HG02870 (cell line): ENCODE data around the gene RBBP8.
"Not testable (repeated sequence)": the region's sequence is repeated elsewhere in the genome, so short reads cannot be mapped to it uniquely, and the experiment has no call there.

Experiments
- ATAC-seq: cut with Tn5 transposase; IDR thresholded peaks from one replicate; pipeline ENCODE4 v1.9.1; 2021; ENCODE audit warnings: mild to moderate bottlenecking, moderate library complexity; ENCODE audit not compliant: unreplicated experiment

Gene RBBP8

GRCh38 chr18:22933206-22933965 is at the start of gene RBBP8:
RBBP8 (plus strand) TSS chr18:22933328; CDS start chr18:22936852, 3,524 bp downstream.
- peak; percentile 72 for ATAC-seq

DNA sequence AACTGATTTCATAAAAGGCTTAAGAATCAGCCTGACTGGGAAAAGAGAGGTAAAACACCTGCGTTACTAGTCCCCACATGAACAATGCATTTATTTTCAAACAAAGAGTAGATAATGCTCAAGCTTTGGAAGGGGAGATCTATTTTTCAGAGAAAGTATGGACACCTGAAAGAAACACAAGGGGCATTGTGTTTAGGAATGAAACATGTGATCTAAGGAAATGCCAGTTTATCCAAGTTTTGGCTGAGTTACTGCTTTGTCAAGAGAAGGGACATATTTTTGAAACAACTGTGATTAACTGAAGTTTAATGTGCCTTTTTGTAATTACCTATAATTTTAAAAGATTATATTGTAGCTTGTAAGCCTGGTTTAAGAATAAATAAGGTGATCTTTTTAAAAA is 49.3 kb upstream of the RBBP8 start:
- no peak for ATAC-seq

- ATAC-seq, result not testable (repeated sequence)
Measured at GRCh38 chr18:22885694-22886093, 47.4 kb upstream of the RBBP8 start.

GRCh38 chr18:22899421-22899820 is 33.7 kb upstream of the RBBP8 start:
- ATAC-seq, result no peak

- ATAC-seq, result no peak
Measured at GRCh38 chr18:22900558-22901238, 32.4 kb upstream of the RBBP8 start.

DNA sequence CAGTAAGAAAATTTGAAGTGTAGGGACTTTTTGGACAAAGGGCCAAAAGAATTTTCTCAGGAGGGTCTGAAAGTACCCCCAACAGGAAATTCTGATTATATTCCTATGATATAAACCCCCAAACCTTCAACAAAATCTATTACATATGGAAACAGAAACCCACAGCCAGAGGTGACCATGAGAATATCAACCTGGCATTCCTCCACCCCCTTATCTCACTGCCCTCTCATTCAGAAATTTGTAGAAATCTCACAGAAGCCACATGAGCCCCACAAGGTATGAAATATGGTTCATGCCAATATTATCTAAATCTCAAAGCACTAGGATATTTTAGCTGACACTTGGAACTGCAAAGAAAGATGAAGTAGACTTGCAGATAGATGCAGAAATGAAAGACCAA is 31.0 kb upstream of the RBBP8 start:
- ATAC-seq, result no peak

DNA sequence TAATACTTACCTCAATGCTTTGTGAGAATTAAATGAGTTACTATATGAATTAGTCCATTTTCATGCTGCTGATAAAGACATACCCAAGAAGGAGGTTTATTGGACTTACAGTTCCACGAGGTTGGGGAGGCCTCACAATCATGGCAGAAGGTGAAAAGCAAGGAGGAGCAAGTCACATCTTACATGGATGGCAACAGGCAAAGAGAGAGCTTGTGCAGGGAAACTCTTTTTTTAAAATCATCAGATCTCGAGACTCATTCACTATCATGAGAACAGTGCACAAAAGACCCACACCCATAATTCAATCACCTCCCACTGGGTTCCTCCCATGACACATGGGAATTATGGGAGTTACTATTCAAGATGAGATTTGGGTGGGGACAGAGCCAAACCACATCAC is 29.9 kb upstream of the RBBP8 start:
- ATAC-seq, result not testable (repeated sequence)

- ATAC-seq, result no peak
Measured at GRCh38 chr18:22912149-22912548, 21.0 kb upstream of the RBBP8 start.

- ATAC-seq, result no peak
Measured at GRCh38 chr18:22912835-22913234, 20.3 kb upstream of the RBBP8 start.

DNA sequence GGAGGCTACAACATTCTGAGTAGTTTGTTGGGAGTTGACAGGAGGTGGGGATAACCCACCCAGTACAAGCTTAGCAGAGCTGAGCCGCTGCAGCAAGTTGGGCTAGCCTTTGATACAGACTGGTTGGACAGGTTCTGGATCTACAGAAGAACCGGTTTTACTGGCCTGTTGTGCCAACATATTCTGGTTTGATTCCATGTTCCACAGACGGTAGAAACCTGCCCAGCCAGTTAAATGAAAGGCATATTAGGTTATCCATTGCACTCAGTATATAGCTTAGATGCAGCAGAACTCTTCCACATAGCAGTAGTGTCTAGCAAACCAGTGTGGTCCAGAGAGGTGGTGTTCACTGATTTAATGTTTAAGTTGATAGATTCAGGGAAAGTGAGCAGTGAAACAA is 19.3 kb upstream of the RBBP8 start:
- ATAC-seq, result no peak

GRCh38 chr18:22914633-22915032 is 18.5 kb upstream of the RBBP8 start:
- ATAC-seq, result no peak

DNA sequence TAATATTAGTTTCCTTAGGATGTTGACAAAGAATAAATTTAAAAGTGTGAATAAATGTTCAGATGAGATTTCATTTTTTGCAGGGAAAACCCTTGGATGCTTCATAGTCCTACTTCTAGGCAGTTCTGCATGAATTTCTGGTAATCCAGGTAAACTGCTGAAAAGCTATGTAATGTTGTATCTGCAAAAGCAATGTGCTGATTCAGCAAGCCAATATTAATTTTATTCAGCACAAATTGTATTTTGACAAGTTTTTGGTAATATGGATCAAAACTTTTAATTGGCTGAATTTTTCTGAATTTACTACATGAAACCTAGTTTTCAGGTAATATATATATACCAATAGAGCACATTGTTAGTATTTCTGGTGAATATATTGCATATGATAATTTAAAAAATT is 17.8 kb upstream of the RBBP8 start:
- ATAC-seq, result no peak

DNA sequence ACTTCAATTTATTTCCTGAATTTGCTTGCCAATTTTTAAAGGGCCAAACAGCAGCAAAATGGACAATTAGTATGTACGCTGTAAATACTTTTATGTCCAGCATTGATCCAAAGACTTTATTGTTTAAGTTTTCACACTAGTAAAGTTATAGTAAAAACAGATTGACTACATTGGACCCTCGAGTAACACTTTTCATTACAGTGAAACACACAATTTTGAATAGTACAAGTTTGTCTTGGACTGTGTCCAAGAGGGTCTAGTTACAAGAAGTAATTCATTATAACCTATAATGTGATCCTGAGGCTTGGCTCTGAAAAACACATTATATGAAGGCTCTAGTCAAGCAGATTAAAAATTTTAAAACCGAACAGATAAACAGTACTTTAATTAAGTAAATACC is 11.4 kb upstream of the RBBP8 start:
- no peak for ATAC-seq

DNA sequence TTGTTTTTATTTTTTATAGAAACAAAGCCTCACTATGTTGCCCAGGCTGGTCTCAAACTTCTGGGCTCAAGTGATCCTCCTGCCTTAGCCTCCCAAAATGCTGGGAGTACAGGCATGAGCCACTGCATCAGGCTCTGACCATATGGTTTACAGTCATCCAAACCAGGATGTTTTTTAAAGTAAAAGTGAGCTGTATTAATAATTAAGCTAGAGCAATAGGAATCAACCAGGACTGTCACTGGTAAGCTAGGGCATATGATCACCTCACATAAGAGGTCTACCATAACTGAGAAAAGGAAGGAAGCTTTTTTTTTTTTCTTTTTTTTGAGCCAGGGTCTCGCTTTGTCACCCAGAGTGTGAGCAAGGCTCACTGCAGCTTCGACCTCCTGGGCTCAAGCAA is 8.5 kb upstream of the RBBP8 start:
- ATAC-seq, result no peak

- no peak for ATAC-seq
Measured at GRCh38 chr18:22926454-22926853, 6.7 kb upstream of the RBBP8 start.

DNA sequence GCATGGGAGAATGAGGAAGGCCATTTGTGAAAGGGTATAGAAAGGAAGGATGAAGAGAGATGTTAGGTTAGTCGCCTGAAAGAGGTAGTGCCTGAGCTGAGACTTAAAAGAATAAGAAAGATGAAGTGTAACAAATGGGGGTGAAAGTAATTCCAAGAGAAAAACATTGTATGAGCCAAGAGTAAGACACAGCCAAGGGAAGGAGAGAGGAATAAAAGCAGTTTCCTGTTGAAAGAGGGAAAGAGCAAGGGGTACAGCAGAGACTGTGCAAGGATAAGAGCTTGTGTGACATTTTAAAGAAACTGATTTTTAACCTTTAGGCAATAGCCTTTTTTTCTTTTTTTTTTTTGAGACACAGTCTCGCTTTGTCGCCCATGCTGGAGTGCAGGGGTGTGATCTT is 4.8 kb upstream of the RBBP8 start:
- ATAC-seq, result no peak

- peak; percentile 32 for ATAC-seq
Measured at GRCh38 chr18:22930089-22930713, 2.9 kb upstream of the RBBP8 start.

GRCh38 chr18:22932885-22933205 is 283 bp upstream of the RBBP8 start:
- ATAC-seq, result peak; percentile 21

- peak; percentile 11 for ATAC-seq
Measured at GRCh38 chr18:22933966-22934423, 867 bp downstream of the RBBP8 start.

GRCh38 chr18:22934789-22935188 is 1.7 kb downstream of the RBBP8 start:
- ATAC-seq, result no peak

DNA sequence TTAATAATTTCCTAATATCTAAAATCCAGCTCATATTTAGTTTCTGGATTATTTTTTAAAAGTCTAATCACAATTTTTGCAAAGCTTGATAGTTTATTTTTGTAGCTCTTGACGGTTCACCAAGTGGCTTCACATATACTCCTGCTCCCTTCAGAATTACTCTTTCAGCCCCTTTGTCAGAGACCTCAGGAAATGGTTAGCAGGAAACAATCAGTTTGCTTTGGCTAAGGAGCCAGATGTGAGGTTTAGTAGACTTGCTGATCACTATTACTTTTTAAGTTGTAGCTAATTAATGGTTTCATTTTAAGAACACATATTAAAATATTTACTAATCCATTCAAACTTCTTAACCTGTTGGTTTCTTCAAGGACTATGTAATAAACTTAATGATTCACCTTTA is 2.3 kb downstream of the RBBP8 start:
- ATAC-seq, result no peak

- no peak for ATAC-seq
Measured at GRCh38 chr18:22936515-22936914, 3.4 kb downstream of the RBBP8 start.
